GM21423 (cell line): ENCODE results near the gene NR2E3.
"Not testable (repeated sequence)": the region's sequence is repeated elsewhere in the genome, so short reads cannot be mapped to it uniquely, and the experiment has no call there.

ENCODE experiments used
- ATAC-seq: cut with Tn5 transposase; IDR thresholded peaks from one replicate; pipeline ENCODE4 v1.9.1; 2021; ENCODE audit warnings: mild to moderate bottlenecking, moderate library complexity; ENCODE audit not compliant: unreplicated experiment

NR2E3 gene

DNA sequence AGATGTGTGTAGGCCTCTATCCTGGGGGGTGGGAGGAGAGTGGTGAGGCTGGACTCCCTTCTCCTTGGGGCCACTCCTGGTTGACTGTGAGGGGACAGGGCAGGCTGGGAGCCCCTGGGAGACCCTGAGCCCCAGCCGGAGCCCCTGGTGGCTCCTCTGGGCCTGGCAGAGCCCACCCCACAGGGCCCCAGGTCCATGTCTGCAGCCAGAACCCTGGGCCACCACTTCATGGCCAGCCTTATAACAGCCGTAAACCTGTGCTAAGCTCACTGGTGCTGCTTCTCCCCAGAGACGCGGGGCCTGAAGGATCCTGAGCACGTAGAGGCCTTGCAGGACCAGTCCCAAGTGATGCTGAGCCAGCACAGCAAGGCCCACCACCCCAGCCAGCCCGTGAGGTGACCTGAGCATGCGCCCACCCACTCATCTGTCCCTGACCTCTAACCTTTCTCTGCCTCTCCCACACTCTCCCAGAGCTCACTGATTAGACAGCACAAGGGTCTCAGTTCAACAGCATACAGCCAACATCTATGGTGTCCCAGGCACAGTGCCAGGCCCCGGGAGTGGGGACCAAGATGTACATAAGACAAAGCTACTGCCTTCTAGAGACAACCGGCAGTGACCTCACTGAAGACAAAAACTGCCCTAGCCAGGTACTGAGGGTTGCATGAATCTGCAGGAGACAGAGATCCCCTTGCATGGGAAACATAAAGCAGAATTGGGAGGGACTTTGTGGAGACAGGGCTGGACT, 3.5 kb downstream of the NR2E3 start:
- no peak for ATAC-seq

DNA sequence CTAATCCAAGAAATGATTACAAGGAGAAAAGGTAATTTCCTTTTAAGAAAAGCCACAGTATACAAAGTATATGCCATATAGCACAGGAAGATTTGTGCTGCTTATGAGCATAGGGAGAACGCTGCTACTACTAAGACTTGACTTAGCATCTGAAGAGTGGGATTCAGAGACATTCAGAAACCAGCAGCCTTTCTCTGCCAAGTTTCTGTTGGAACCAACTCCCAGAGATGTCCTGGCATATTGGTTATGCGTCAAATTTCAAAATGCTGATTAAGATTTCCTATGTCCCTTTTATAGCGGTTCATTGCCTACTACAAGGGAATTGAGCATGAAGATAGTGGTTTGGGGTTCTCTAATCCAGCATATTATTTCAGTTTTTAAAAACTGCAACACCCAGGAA, 4.9 kb downstream of the NR2E3 start:
- no peak for ATAC-seq

DNA sequence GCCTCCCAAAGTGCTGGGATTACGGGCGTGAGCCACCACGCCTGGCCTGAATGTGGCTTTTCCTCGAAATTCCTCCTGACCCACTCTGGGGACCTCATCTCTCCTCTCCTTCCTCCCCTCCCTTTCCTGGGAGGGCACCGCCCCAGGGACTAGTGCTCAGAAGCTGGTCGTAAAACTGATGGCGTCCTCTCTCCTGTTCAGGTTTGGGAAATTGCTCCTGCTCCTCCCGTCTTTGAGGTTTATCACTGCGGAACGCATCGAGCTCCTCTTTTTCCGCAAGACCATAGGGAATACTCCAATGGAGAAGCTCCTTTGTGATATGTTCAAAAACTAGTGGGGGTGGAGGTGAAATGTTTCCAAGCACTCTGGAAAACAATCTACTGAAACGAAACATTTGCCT, 7.0 kb downstream of the NR2E3 start:
- no peak for ATAC-seq

DNA sequence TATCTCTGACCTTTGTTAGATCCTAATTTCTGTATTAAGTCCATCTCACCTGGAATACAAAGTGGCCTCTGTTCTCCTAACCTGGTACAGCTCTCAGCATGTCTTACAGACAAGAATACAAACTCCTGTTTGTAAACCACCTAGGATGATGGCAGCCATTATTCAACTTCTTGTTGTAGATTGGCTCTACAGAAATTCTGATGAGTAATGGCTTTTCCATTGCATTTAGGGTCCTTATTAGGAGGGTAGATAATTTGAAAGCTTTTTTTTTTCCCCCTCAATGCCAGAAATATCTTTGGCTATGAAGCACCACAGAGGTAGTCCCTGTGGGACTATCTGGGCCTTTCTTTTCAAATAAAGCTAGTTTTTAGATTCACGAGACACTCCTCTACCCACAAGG, 9.8 kb downstream of the NR2E3 start:
- ATAC-seq, result no peak

DNA sequence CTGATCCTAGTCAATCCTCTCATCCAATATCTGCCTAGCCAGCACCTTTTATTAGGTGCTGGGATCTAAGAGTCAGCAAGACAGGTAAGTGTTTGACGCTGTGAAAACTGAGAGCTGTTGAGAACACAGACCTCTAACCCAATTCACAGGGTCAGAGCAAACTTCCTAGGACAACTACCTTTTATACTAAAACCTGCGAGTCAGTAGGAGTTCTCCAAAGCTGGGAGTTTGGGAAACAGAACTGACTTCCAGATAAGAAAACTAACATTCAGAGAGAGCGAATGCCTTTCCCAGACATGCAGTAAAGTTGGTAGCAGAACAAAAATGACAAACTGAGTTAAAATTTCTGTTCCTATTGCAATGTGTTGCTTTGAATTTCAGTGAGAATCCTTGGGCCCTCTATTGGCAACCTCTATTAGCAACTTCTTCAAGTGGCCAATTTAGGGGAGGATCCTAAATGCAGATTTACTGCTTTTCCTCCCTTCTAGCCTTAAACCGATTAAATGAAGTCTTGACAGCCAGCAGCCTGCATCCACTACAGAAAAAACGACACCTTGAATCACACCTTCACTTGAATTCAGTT, 11.3 kb downstream of the NR2E3 start:
- no peak for ATAC-seq

DNA sequence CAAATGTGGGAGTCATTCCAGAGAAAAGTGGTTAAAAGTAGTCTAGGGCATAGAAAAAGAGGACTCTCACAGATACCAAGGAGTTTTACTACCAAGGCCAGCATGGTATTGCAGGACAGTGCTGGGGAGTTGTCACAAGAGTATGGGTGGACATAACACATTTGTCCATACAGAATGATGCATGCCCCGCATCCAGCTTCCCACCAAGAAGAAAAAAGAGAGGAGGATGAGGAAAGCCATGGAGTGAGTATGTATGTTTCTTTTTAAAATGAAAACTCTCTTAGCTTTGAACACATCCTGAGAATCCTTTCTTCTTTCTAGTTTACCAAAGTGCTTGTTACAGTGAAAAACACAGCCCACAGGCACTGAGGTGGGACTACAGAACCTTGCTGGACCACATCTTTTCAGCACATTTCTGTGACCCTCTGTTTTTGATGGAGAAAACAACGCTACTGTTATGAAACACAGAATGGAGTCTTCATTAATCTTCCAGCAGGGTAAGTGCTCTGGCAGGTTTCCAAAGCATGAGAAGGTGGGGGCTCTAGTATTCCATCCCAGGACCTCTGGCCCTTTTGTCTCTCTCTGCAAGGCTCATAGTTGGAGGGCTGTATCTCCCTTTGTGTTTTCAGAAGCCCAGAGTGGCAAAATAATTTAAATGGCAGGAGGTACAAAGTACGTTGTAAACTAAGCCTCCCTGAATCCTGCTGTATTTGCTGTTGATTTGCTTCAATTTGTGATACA, 12.7 kb downstream of the NR2E3 start:
- ATAC-seq, result no peak

DNA sequence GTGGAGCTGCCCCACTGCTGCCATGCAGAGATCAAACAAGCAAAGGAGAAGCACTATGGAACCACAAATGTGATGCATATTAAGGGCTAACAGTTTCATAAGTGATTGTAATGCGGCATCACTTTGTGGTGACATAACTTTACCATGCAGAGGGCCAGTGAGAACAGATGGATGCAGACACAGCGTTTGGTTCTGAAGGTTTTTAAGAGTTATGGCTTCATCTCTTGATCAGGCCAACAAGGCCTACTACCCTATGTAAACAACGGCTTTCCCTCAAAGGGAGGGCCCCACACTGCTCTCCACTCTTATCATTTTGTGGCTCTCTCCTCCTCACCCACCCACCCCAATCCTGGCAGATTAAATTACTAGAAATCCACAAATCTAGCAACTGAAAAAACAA, 13.4 kb downstream of the NR2E3 start:
- no peak for ATAC-seq

DNA sequence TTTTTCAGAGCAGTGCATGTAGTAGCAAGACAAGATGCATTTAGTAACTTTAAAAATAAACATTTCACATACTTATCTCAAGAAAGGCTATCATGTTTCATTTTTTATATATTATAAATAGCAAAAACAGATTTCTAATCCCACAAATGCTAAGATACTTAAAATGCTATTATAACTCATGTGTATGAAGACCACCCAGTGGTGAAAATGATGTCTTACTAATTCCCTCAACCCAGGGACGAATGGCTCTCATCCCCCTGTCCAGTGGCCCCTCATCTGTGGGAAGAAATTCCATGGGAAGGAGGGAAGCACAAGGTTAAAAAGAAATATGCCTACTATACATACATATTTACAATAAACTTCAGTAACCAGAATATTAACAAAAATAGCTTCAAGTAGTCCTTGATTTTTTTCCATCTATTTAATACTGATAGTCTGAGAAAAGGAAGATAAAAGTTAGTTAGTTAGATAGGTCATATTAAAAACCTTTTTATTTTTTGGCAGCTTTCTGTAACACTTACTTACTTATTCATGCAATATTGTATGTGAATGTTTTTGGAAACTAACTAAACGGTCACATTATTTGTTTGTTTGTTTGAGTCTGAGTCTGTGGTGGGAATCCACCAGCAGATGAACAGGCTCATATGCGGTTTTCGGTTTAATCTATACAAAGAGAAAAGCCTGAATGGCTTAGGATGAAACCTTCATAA, 14.8 kb downstream of the NR2E3 start:
- no peak for ATAC-seq

DNA sequence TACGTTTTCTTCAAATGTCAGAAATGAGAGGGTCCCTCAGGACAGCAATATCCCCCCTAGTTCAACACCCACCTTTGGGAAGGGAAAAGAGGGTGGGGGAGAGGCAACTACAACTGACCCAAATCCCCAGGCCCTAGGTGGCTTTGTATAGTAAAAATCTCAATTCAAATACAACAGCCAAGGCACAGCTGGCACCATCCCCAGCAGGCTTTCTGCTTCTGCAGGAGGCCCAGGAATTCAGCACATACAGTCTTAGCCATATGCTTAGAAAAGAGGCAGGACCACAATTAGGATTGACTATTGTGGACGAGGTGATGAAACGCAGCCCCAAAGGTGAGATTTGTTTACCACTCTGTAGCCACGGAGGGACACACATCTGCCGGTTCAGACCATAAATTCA, 15.8 kb downstream of the NR2E3 start:
- ATAC-seq, result no peak

DNA sequence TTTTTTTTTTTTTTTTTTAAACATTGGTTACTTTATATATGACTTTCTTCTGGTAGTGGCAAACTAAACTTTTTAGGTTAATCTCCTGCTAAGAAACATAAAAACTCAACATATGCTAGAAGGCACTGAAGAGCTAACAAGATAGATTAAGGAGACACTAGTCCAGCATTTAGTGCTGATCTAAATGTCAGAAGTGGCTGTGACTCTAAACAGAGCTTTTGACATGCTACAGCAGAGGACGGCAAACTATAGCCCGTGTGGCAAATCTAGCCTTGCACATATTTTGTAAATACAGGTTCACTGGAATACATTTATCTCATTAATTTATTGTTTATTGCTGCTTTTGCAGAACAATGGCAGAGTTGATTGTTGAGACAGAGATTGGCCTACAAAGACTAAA, 20.6 kb downstream of the NR2E3 start:
- no peak for ATAC-seq

DNA sequence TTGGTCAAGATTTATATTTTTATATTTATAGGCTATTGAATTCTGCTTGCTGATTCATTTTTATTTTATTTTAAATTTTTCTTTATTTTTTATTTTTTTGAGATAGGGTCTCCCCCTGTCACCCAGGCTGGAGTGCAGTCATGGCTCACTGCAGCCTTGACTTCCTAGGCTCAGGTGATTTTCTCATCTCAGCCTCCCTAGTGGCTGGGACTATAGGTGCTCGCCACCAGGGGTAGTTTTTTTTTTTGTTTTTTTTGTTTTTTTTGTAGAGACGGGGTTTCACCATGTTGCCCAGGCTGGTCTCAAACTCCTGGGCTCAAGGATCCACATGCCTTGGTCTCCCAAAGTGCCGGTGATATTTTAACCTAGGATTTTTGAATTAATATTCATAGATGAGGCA, 31.2 kb downstream of the NR2E3 start:
- no peak for ATAC-seq

DNA sequence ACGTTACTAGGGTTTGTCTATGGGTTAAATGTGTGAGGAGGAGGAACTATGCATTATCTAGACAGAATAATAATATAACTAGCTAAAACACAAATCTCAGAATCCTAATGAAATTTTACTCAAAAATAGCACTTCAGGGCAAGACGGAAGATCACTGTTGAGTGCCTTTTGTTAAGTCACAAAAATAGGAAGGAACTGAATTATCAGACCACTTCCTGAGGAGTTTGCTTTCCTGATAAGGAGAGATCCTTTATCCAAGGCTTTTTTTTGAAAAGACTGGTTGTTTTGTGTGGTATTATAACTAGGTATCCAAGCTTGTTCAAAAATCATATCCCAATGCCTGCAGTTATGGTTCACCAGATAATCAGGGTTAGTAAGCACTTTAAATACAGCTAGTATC, 34.6 kb downstream of the NR2E3 start:
- ATAC-seq, result no peak

DNA sequence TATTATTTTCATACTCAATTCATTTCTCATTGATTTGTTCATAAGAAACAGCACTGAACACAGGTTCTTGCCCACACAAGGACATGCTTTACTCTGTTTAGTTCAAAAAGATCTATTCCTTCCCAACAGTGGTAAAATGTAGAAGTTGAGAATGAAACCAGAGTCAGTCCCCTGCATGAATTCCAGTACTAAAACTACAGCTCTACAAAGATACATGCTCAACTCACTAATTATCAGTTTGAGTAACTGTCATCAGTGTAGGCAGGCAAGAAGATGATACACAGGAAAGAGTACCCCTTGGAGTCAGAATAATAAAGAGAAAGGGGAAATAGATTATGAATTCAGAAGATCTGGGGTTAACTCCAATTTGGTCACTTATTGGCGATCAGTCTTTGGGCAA, 43.2 kb downstream of the NR2E3 start:
- ATAC-seq, result no peak

DNA sequence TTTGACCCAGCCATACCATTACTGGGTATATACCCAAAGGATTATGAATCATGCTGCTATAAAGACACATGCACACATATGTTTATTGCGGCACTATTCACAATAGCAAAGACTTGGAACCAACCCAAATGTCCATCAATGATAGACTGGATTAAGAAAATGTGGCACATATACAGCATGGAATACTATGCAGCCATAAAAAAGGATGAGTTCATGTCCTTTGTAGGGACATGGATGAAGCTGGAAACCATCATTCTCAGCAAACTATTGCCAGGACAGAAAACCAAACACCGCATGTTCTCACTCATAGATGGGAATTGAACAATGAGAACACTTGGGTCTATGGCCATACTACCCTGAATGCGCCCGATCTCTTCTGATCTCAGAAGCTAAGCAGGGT, 47.9 kb downstream of the NR2E3 start:
- not testable (repeated sequence) for ATAC-seq
